HFFc6 (cell line): ENCODE measurements around the gene LRRC8A. TPM values are rescaled to one million over a fixed set of nuclear protein-coding genes. Genes with fewer than 3 reads are reported as not detected.
A peak's percentile ranks its signal among the peaks of the same experiment; 100 is the strongest.
"Not testable (repeated sequence)": the region's sequence is repeated elsewhere in the genome, so short reads cannot be mapped to it uniquely, and the experiment has no call there.

ENCODE experiments used
- DNase-seq: peaks from one replicate; pipeline ENCODE4 v3.0.0-alpha.2; 2018
- H3K27ac Mint-ChIP-seq: 2 replicates; pipeline ENCODE4 v1.8.0; 2020; ENCODE audit warnings: mild to moderate bottlenecking, mixed read lengths
- H3K27me3 Mint-ChIP-seq: 2 replicates; pipeline ENCODE4 v1.8.0; 2021; ENCODE audit warnings: mild to moderate bottlenecking, moderate library complexity, mixed read lengths; ENCODE audit not compliant: insufficient read depth
- H3K36me3 Mint-ChIP-seq: 2 replicates; pipeline ENCODE4 v1.8.0; 2021; ENCODE audit warnings: low read depth, mixed read lengths
- H3K4me1 Mint-ChIP-seq: 2 replicates; pipeline ENCODE4 v1.8.0; 2020; ENCODE audit warnings: low read depth, mixed read lengths
- H3K4me3 Mint-ChIP-seq: 2 replicates; pipeline ENCODE4 v1.8.0; 2020; ENCODE audit warnings: mild to moderate bottlenecking, moderate library complexity, mixed read lengths
- H3K9me3 Mint-ChIP-seq: 2 replicates; pipeline ENCODE4 v1.8.0; 2020; ENCODE audit warnings: mild to moderate bottlenecking, mixed read lengths
- total RNA-seq, 6 experiments: library from RNA; stranded (reverse); fragmentation: NEBNext Ultra II Directional; extraction: Animal tissue kit (Norgen Biotek cat#: 25700); gene quantifications; 2 replicates in 1 of 6; 3 replicates in 5 of 6; pipeline ENCODE4 v1.2.3, GENCODE V29; 2021
- TF ChIP-seq, protein P1 (sequence below): fragments of 200-600 bp; sonication (generic); IDR thresholded peaks from 2 replicates; pipeline ENCODE4 v1.5.0; 2021; ENCODE audit warnings: antibody characterized with exemption, mild to moderate bottlenecking

LRRC8A gene
- total RNA-seq, 6 experiments from 2014 or later: 37.8 to 51.9 (median 39.6) TPM

DNA sequence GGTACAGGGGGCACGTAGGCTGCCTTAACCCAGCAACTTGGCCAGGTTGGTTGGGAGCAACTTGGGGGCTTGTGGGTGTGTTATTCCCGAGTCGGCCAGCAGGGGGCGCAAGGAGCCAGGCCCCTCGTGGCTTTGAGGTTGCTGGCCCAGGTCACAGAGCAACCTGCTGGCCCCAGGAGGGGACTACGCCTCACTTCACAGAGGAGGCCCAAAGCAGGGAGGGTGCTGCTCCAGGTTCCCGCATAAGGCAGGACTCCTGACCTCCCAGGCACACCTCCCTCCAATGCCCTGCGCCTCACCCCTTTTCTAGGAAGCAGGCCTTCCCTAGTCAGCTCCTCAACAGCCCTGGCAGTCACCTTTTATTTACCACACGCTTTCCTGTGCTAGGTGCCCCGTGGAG is 18.3 kb upstream of the LRRC8A start:
- Mint-ChIP-seq H3K27ac (no peak overlapping the region), H3K4me1 (no peaks in the 10 kb centered on the region), H3K4me3 (no peak overlapping the region), H3K9me3 (no peaks in the 10 kb centered on the region), H3K27me3 (no peaks in the 10 kb centered on the region), H3K36me3 (no peaks in the 10 kb centered on the region)
- TF ChIP-seq, protein P1, sequence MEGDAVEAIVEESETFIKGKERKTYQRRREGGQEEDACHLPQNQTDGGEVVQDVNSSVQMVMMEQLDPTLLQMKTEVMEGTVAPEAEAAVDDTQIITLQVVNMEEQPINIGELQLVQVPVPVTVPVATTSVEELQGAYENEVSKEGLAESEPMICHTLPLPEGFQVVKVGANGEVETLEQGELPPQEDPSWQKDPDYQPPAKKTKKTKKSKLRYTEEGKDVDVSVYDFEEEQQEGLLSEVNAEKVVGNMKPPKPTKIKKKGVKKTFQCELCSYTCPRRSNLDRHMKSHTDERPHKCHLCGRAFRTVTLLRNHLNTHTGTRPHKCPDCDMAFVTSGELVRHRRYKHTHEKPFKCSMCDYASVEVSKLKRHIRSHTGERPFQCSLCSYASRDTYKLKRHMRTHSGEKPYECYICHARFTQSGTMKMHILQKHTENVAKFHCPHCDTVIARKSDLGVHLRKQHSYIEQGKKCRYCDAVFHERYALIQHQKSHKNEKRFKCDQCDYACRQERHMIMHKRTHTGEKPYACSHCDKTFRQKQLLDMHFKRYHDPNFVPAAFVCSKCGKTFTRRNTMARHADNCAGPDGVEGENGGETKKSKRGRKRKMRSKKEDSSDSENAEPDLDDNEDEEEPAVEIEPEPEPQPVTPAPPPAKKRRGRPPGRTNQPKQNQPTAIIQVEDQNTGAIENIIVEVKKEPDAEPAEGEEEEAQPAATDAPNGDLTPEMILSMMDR: peak; percentile 99
- peak; percentile 30 for DNase-seq

DNA sequence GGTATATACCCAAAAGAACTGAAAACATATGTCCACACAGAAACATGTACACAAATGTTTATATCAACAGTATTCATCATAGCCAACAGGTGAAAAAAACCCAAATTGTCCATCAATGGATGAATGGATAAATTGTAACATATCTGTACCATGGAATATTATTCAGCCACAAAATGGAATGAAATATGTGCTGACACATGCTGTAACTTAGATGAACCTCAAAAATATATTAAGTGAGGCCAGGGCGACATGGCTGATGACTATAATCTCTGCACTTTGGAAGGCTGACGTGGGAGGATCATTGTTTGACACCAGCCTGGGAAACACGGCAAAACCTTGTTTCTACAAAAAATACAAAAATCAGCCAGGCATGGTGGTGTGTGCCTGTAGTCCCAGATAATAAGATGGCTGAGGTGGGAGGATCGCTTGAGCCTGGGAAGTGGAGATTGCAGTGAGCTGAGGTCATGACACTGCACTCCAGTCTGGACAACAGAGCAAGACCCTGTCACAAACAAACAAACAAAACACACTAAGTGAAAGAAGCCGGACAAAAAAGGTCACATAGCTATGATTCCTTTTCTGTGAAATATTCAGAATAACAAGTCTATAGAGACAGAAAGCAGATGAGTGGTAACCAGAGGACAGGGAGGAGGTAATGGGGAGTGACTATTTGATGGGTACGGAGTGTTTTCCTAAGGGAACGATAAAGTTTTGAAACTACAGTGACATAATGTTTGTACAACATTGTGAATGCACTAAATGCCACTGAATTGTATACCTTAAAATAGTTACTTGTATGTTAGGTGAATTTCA is 11.6 kb upstream of the LRRC8A start:
- Mint-ChIP-seq H3K27me3 (no peaks in the 10 kb centered on the region), H3K4me1 (peaks cover 17% of the 10 kb centered on the region; the same call in 1 of the 2 replicates), H3K36me3 (peaks cover 4% of the 10 kb centered on the region; the same call in 1 of the 2 replicates), H3K27ac (no peak overlapping the region), H3K9me3 (no peaks in the 10 kb centered on the region), H3K4me3 (no peak overlapping the region)
- TF ChIP-seq, protein P1: no peak
- no peak for DNase-seq

DNA sequence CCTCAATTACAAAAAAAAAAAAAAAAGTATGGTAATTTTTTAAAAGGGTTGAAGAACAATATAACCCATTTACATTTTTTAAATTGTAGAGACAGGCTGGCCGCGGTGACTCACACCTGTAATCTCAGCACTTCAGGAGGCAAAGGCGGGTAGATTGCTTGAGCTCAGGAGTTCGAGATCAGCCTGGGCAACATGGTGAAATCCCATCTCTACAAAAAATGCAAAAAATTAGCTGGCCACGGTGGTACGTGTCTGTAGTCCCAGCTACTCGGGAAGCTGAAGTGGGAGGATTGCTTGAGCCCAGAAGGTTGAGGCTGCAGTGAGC is 11.0 kb upstream of the LRRC8A start:
- H3K4me3 Mint-ChIP-seq, H3K9me3 Mint-ChIP-seq, H3K27me3 Mint-ChIP-seq, DNase-seq, H3K36me3 Mint-ChIP-seq, H3K27ac Mint-ChIP-seq: not testable (repeated sequence)
- peaks cover 17% of the 10 kb centered on the region; the same call in 1 of the 2 replicates for H3K4me1 Mint-ChIP-seq

DNA sequence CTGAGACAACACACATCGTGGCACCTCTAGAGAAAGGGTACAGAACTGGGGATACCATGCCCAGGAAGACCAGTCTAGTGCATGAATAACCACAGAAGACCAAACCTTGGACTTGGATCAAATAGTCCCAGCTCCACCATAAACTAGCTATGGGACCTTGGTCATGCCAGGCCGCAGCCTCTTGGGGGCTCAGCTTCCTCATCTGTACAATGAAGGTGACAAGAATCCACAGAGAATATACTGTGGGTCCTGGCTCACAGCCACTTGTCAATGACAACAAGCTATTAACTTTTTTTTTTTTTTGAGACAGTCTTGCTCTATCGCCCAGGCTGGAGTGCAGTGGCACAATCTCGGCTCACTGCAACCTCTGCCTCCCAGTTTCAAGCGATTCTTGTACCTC is 4.1 kb upstream of the LRRC8A start:
- Mint-ChIP-seq H3K4me3 (no peak overlapping the region), H3K4me1 (peaks cover 22% of the 10 kb centered on the region), H3K36me3 (peaks cover 4% of the 10 kb centered on the region; the same call in 1 of the 2 replicates), H3K27ac (no peak overlapping the region), H3K9me3 (no peaks in the 10 kb centered on the region), H3K27me3 (no peaks in the 10 kb centered on the region; the same call in 1 of the 2 replicates)
- DNase-seq: no peak
- TF ChIP-seq, protein P1: no peak

GRCh38 chr9:128882677-128883603 is 1.0 kb downstream of the LRRC8A start:
- H3K4me3 Mint-ChIP-seq: peak overlapping the region; percentile 99
- TF ChIP-seq, protein P1: no peak
- H3K27me3 Mint-ChIP-seq: no peaks in the 10 kb centered on the region; the same call in 1 of the 2 replicates
- peaks cover 30% of the 10 kb centered on the region for H3K36me3 Mint-ChIP-seq
- no peaks in the 10 kb centered on the region for H3K9me3 Mint-ChIP-seq
- H3K27ac Mint-ChIP-seq: peak overlapping the region; percentile 84
- H3K4me1 Mint-ChIP-seq: peaks cover 60% of the 10 kb centered on the region
- DNase-seq: no peak
